Kidney capillary endothelial cell (primary cell): ENCODE measurements around the gene ADAMTSL1.

Source experiments
- DNase-seq: peaks from one replicate; pipeline ENCODE4 v3.0.0-alpha.2; 2018; ENCODE audit warnings: low spot score

The ADAMTSL1 gene

GRCh38 chr9:18660001-18660400, 186.0 kb downstream of the ADAMTSL1 start:
- DNase-seq, result no peak

GRCh38 chr9:18662320-18662719, 188.4 kb downstream of the ADAMTSL1 start:
- DNase-seq, result no peak

- DNase-seq, result no peak
These were observed 192.0 kb downstream of the ADAMTSL1 start for GRCh38 chr9:18665947-18666346.

- DNase-seq, result no peak
These were observed 192.4 kb downstream of the ADAMTSL1 start for GRCh38 chr9:18666348-18666747.

GRCh38 chr9:18666986-18667772, 193.2 kb downstream of the ADAMTSL1 start:
- DNase-seq, result no peak

GRCh38 chr9:18668944-18669343, 195.0 kb downstream of the ADAMTSL1 start:
- DNase-seq, result no peak

GRCh38 chr9:18672706-18673105, 198.8 kb downstream of the ADAMTSL1 start:
- no peak for DNase-seq

GRCh38 chr9:18673179-18673578, 199.2 kb downstream of the ADAMTSL1 start:
- DNase-seq, result no peak

GRCh38 chr9:18675332-18675731, 201.4 kb downstream of the ADAMTSL1 start:
- peak; percentile 2 for DNase-seq

- DNase-seq, result no peak
These were observed 202.0 kb downstream of the ADAMTSL1 start for GRCh38 chr9:18675973-18676372.

- DNase-seq, result no peak
These were observed 202.6 kb downstream of the ADAMTSL1 start for GRCh38 chr9:18676525-18676924.

- no peak for DNase-seq
These were observed 205.1 kb downstream of the ADAMTSL1 start for GRCh38 chr9:18678821-18679590.

- no peak for DNase-seq
These were observed 209.0 kb downstream of the ADAMTSL1 start for GRCh38 chr9:18682907-18683306.

- DNase-seq, result no peak
These were observed 209.4 kb downstream of the ADAMTSL1 start for GRCh38 chr9:18683312-18683711.

GRCh38 chr9:18683851-18684250, 209.9 kb downstream of the ADAMTSL1 start:
- no peak for DNase-seq

GRCh38 chr9:18684593-18685317, 210.8 kb downstream of the ADAMTSL1 start:
- DNase-seq, result no peak

- peak; percentile 50 for DNase-seq
These were observed 214.9 kb downstream of the ADAMTSL1 start for GRCh38 chr9:18688581-18689565.

GRCh38 chr9:18689921-18690320, 216.0 kb downstream of the ADAMTSL1 start:
- no peak for DNase-seq

- DNase-seq, result no peak
These were observed 218.3 kb downstream of the ADAMTSL1 start for GRCh38 chr9:18692268-18692667.

GRCh38 chr9:18692962-18693361, 219.0 kb downstream of the ADAMTSL1 start:
- no peak for DNase-seq

GRCh38 chr9:18694959-18695668, 221.2 kb downstream of the ADAMTSL1 start:
- no peak for DNase-seq
